Measurements from ENCODE around the gene VPS16.
A peak's percentile ranks its signal among the peaks of the same experiment; 100 is the strongest.
"Not testable (repeated sequence)": the region's sequence is repeated elsewhere in the genome, so short reads cannot be mapped to it uniquely, and the experiment has no call there.

The VPS16 gene

DNA sequence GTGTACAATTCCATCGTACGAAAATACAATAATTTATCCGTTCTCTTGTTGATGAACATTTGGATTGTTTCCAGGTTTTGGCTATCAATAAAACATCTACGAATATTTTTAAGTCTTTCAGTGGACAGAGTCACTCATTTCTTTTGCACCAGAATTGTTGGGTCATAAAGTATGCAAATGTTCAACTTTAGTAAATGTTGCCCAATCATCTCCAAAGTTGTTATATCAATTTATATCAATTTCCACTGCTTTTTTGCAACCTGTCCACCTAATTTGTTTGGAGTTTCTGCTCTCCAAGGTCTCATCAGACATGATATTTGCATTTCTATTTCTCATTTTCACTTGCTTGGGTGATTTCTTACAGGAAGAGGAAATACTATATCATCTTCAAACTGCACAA, 13.9 kb upstream of the VPS16 start:
- in situ Hi-C loops (cut with MboI; ENCODE audit: low pct_unique_long_range_greater_than_20kb, low sequenced_read_pairs) = no loop called here
- peak; percentile 13 for DNase-seq

DNA sequence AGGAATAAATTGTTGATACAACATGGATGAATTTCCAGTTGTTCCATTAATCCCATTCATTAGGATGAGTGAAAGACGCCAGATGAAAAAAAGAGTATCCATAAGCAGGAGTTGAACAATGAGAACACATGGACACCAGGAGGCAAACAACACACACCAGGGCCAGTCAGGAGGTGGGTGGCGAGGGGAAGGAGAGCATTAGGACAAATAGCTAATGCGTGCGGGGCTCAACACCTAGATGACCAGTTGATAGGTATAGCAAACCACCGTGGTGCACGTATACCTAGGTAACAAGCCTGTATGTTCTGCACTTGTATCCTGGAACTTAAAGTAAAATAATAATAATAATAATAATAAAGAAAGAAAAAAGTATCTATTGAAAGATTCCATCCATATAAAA, 11.2 kb upstream of the VPS16 start:
- no peak for DNase-seq
- in situ Hi-C loops (cut with MboI; ENCODE audit: low pct_unique_long_range_greater_than_20kb, low sequenced_read_pairs) = no loop called here

DNA sequence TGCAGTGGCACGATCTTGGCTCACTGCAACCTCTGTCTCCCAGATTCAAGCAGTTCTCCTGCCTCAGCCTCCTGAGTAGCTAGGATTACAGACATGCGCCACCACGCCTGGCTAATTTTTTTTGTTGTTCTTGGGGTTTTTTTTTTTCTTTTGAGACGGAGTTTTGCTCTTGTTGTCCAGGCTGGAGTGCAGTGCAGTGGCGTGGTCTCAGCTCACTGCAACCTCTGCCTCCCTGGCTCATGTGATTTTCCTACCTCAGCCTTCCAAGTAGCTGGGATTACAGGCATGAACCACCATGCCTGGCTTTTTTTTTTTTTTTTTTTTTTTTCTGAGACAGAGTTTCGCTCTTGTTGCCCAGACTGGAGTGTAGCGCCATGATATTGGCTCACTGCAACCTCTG, 9.3 kb upstream of the VPS16 start:
- DNase-seq; in situ Hi-C loops (cut with MboI; ENCODE audit: low pct_unique_long_range_greater_than_20kb, low sequenced_read_pairs): not testable (repeated sequence)

DNA sequence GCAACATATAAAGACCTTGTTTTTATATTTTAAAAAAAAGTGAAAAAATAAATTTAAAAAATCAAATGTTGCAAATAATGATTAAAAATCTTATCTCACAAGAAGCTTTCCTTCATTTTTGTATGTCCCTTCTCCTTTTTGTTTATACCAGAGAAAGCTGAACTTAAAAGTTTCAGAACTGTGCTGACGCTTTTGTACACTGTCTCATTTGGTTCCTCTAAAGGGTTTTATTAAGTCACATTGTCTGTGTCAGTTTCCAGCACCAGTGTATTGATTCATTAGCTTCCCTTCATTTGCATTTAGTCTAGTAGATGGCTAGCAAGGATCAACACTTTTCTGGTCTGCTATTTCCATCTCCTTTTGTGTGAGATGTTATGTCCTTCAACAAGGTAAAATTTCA, 6.8 kb upstream of the VPS16 start:
- DNase-seq = no peak
- in situ Hi-C loops (cut with MboI; ENCODE audit: low pct_unique_long_range_greater_than_20kb, low sequenced_read_pairs) = no loop called here

DNA sequence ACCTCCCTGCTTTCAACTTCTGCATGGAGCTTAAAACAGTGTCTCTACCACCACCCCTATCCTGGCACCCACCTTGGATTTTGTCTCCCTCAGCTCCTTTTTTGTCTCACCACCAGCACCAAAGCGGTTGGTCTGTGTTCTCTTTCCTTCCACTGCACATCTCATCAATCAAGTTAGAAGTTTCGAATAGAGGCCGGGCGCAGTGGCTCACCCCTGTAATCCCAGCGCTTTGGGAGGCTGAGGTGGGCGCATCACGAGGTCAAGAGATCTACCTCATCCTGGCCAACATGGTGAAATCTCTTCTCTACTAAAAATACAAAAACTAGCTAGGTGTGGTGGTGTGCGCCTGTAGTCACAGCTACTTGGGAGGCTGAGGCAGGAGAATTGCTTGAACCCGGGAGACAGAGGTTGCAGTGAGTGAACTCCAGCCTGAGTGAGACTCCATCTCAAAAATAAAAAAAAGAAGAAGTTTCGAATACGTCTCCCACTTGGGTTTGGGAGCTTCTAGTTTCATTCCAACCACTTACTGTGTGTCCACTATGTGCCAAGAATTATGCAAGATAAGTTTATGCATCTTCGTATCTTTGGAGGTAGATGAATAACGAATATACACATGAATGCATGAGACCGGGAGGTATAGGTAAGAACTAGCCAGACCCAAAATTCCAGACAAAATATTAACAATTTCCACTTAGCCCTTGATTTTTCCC, 6.0 kb upstream of the VPS16 start:
- no peak for DNase-seq
- in situ Hi-C loops (cut with MboI; ENCODE audit: low pct_unique_long_range_greater_than_20kb, low sequenced_read_pairs) = no loop called here

DNA sequence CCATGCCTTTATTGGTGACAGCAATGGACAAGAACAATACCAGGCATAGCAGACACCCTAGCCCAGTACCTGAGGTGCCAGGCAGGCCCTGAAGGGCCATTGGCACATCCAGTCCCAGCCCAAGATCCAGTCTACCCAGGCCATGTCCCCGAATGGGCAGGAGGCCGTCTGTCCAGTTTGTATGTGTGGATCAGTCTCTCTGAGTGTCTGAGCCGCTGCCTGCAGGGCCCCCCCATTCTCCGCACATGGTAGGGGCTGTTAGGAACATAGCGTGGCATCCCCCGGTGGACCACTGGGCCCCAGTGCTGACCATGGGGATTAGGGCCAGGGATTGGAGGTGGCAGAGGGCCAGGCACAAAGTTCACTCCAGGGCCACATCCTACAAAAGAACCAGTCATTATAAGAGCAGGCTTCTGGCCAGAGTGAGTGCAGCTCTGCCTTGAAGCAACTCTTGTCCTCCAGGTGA, 5.2 kb upstream of the VPS16 start:
- no peak for DNase-seq

GRCh38 chr20:2836035-2836434, 4.5 kb upstream of the VPS16 start:
- no peak for DNase-seq
- in situ Hi-C loops (cut with MboI; ENCODE audit: low pct_unique_long_range_greater_than_20kb, low sequenced_read_pairs) = no loop called here

More for the DNA sequence above, 5.2 kb upstream of the VPS16 start:
- in situ Hi-C loops (cut with MboI; ENCODE audit: low pct_unique_long_range_greater_than_20kb, low sequenced_read_pairs) = no loop called here

DNA sequence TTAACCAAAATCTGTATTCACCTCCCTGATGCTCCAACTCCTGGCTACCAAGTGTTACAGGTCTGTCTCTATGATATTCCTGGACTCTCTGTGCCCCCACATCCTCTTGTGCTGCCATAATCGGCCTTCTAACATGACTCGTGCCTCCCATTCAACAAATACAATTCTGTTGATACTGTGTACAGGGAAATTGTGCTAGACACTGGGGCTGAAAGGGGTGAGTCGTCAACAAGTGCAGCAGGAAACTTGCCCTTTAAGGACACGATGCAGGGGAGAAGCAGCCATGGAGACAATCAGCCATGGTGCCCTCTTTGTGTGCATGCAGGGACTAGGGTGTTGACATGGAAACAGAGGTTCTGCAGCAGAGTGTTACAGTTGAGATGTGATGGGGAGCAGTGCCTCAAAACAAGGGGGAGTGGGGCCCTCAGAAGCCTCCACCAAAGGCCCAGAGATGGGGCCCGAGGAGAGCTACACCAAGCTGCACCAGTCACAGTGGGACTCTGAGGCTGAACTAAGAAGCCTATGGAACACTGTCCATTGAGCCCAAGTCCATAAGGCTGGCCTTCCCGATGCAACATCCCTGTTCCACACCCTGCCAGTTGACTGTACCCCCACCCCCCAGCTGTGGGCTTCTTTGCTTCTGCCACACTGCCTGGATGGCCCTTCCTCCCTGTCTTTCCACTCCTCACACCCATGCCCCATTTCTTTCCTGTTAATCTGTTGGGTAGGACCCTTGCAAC, 3.2 kb upstream of the VPS16 start:
- DNase-seq = no peak
- in situ Hi-C loops (cut with MboI; ENCODE audit: low pct_unique_long_range_greater_than_20kb, low sequenced_read_pairs) = no loop called here

- DNase-seq = no peak
Measured at GRCh38 chr20:2838170-2838797, 2.3 kb upstream of the VPS16 start.

GRCh38 chr20:2838847-2839671, 1.5 kb upstream of the VPS16 start:
- in situ Hi-C loops (cut with MboI; ENCODE audit: low pct_unique_long_range_greater_than_20kb, low sequenced_read_pairs) = no loop called here
- no peak for DNase-seq

More at GRCh38 chr20:2838170-2838797, 2.3 kb upstream of the VPS16 start:
- in situ Hi-C loops (cut with MboI; ENCODE audit: low pct_unique_long_range_greater_than_20kb, low sequenced_read_pairs) = no loop called here

DNA sequence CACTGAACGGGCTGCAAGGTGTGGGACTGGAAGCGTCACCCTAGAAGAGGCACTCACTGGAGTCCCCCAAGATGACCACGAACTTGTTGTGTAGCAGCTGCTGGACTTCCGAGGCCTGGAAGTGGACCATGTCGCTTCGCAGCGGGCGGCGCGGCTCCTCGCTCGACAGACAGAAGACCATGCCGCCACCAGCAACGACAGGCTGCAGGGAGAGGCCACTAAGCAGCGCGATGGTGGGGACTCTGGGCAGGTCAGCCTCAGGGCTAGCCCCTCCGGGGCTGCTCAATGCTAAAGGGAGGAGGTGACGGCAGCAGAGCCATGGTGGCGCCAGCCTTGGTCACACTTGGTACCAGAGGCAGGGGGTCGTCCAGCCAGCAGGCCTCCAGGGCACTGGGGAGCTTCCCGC, 810 bp upstream of the VPS16 start:
- in situ Hi-C loops (cut with MboI; ENCODE audit: low pct_unique_long_range_greater_than_20kb, low sequenced_read_pairs) = no loop called here
- no peak for DNase-seq

DNA sequence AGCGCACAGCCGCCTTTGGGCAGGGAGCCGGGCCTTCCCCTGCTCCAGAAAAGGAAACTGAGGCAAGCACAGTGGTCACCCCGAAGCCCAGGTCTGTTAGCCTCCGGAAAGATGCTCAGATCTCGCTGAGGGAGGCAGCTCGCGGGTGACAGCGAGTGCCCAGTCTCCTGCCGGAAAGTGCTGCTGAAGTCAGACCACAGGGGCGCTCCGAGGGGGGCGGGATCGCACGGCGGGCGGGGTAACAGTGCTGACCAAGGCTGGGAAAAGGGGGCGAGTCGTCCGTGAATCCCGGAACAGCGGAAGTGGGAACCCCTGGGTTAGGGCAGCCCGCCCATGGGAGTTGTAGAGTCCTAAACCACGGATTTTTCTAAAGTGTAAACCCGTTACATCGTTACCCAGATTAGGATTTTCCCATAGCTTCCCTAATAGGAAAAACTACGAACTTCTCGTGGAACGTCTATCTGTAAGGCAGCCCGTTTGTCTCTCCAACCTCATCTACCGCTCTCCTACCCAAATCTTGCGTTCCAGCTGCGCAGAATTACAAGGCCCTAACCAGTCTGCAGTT, 504 bp downstream of the VPS16 start:
- in situ Hi-C loops (cut with MboI; ENCODE audit: low pct_unique_long_range_greater_than_20kb, low sequenced_read_pairs) = no loop called here
- DNase-seq = peak; percentile 35

GRCh38 chr20:2845607-2846006, 5.1 kb downstream of the VPS16 start:
- DNase-seq = no peak
- in situ Hi-C loops (cut with MboI; ENCODE audit: low pct_unique_long_range_greater_than_20kb, low sequenced_read_pairs) = no loop called here

DNA sequence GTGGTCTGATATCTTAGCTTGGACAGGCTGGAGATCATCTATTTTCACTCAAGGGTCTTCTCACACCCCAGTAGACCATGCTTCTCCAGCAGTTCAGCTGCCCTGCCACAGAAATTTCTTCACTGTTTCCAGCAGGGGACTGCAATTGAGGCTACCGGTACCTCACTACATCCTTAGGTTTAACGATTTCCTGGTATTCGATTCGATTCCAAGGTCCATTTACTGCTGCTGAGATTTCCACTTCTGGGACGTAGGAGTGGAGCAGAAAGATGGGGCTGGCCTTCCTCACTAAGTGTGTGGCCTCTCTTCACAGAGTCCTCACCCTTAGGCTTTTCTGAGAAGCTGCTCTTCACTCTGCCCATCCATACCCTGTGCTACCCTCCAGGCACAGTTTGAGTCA, 6.2 kb downstream of the VPS16 start:
- in situ Hi-C loops (cut with MboI; ENCODE audit: low pct_unique_long_range_greater_than_20kb, low sequenced_read_pairs) = no loop called here
- DNase-seq = no peak

- in situ Hi-C loops (cut with MboI; ENCODE audit: low pct_unique_long_range_greater_than_20kb, low sequenced_read_pairs) = no loop called here
- DNase-seq = no peak
Measured at GRCh38 chr20:2847802-2848201, 7.3 kb downstream of the VPS16 start.

DNA sequence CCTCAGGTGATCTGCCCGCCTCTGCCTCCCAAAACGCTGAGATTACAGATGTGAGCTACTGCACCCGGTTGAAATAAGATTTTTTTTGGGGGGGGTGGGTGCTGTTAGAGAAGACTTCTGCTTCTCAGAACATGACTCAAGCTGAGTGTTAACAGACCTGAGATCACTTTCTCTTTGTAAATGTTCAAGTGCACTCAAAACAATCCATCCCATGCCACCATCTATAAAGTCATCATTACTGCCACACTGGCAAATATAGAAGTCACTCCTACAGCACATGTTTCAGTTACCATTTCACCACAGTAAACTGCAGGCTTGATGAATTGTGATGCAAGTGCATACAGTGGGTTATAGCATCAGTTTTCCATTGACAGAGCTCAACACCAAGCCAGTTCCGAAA, 9.0 kb downstream of the VPS16 start:
- no peak for DNase-seq
- in situ Hi-C loops (cut with MboI; ENCODE audit: low pct_unique_long_range_greater_than_20kb, low sequenced_read_pairs) = no loop called here

GRCh38 chr20:2851086-2851485, 10.5 kb downstream of the VPS16 start:
- in situ Hi-C loops (cut with MboI; ENCODE audit: low pct_unique_long_range_greater_than_20kb, low sequenced_read_pairs) = no loop called here
- DNase-seq = no peak

DNA sequence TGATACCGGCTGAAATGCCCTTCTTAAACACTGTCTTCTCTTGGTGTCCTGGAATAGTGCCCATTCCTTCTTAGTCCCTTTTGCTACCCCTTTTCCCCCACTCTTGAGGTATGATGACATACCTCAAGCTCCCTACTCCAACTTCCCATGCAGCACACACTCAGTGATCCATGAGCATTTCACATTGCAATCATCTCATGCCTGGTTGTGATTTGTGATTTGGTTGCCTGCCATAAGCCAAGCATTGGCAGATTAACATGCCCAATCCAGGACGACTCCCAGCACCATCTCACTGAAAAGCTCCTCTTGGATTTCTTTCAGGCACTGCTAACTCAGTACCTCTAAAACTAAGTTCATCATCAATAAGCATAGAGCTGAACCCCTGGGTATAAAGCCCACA, 18.0 kb downstream of the VPS16 start:
- in situ Hi-C loops (cut with MboI; ENCODE audit: low pct_unique_long_range_greater_than_20kb, low sequenced_read_pairs) = no loop called here
- DNase-seq = no peak
